ENCODE data around the gene ATP8A1.

Gene ATP8A1

DNA sequence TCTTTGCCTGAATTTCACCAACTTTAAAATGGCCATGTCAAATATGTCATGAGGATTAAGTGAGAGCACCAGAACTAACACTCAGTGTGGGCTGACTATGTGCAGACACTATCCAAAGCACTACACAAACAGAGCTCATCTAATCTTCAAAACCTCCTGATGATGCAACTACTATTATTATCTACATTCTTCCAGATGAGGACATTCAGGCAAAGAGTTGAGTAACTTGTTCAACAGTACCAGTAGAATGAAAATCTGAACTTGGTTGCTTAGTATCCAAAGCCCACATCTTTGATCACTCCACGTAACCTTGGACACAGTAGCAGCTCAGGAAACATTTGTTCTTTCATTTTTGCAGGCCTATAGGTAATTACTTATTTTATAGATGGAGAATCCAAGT lies 90.1 kb downstream of the ATP8A1 start:
- no peak for DNase-seq

DNA sequence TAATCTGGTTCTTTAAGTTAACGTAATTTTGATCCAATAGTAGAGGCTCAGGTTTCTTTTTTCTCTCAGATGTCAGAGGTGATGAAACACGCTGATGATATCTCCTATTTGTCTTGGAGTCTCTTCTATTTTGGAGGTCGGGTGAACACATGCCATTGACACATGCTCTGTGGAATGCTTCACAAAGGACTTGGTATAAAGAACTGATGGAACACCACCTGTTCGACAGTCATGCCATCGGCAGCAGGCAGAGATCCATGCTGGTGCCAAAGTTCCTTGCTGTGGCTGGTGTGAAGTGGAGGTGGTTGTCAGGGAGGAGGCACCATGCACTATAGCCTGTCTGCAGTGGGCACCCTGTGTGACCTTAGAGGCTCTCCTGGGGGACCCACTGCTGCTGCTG lies 94.9 kb downstream of the ATP8A1 start:
- no peak for DNase-seq

DNA sequence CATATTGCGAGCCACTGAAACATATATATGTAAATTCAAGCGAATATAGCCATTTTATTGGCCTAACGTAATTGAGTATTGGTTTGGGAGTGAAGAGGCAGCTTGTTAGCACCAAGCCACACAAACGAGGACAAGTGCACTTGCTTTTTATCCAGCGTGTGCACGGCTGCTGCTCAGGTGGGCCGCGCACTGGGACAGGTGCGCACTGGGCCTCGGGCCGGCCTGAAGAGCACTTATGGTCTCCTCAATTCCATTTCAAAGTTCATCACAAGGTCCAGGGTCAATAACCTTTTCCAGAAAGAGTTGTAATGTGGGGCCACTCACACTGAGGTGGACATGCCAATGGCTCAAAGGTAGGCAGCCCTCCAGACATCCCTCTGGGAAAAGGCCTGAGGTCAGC lies 95.9 kb downstream of the ATP8A1 start:
- no peak for DNase-seq

DNA sequence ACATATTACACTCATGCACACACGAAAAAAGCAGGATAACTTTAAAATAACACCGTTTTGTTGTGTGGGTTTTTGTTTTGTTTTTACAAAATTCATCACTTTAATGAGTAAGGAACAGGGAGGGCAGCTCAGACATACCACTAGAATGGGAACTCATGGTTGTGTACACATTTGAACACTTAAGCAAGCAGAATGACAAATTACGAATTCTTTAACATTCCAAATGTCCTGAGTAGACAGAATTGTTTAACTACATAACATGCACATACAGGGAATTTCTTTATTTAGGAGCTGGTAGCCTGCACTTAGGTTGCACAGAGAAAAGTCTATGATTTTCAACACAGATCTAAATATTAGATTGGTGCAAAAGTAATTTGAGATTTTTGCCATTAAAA lies 96.4 kb downstream of the ATP8A1 start:
- DNase-seq: no peak

DNA sequence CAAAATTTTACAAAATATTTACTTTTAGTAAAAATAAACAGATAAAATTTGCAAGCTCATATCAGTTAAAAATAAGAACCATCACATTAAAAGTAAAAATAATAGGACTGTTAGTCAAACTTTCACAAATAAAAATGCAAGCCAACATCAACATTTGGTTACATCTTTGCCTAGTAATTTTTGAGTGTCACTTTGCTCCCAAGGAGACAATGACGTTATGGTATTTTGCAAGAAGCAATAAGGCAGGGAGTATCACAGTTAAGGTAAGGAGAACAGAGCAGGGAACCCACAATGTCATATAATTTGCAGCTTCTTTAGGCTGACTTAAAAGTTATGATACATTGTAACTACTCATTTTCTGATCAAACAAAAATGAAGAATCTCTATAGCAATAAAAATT lies 98.7 kb downstream of the ATP8A1 start:
- DNase-seq: no peak

DNA sequence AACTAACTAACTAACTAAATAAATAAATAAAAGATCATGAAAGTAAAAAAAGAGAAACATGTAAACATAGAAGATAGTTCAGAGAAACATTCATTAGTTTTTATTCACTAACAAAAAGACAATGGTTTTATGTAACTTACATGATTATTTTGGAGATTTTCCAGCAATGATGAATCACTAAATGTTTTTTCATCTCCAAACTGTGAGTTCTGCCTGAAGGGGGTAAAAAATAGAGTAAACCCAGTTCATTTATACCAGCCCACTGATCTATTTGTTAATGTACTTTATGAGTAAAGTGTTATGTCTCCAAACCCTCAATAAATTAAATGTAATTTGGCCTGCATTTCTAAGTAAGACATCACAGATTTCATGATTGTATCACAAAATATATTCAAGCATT lies 101.1 kb downstream of the ATP8A1 start:
- DNase-seq: no peak

DNA sequence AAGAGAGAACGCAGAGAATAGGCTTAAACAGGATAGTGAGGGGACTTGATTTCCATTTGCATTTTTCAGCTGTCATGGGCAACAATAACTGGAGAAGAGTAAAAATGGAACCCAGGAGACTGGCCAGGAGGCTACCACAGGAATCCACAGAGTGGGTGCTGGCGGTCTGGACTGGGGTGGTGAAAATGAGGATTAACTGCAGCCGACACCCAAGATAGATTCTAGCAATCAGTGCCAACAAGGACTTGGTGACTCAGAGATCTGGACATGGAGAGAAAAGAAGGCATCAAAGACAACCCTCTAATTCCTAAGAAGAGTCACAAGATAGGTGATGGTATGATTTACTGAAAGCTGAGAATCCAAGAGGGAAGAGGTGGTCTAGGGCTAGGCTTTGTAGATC lies 102.8 kb downstream of the ATP8A1 start:
- DNase-seq: no peak

DNA sequence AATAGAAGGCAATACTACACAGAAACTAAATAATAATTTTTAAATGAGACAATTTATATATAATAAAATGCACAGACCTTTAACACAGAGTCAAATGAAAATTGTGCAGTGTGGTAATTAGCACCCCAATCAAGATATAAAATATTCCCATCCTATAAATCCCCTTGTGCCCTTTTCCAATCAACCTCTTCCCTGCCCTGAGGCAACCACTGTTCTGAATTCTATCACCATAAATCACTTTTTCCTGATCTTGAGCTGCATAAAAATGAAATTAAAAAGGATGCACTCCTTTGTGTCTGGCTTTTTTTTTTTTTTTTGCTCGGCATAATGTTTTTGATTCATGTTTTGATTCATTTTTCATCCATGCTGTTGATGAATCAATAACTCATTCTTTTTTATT lies 107.0 kb downstream of the ATP8A1 start:
- DNase-seq: no peak

DNA sequence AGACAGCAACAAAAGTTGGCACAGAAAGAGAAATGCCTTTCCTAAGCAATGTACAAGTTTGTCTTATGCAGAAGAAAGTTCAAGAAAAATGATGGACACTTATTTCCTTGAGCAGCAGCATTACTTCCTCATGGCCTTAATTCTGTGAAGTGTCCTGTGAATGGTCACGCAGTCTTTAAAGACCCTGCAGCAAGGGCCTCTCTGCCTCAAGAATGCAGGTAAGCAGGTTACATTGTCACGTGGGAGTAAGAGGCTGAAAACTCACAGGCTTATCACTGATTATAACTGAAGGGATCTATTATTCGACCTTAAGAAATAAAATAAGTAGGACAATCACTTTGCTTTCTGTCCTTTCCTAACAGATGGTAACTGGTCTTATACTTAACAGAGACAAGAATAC lies 109.1 kb downstream of the ATP8A1 start:
- DNase-seq: no peak

DNA sequence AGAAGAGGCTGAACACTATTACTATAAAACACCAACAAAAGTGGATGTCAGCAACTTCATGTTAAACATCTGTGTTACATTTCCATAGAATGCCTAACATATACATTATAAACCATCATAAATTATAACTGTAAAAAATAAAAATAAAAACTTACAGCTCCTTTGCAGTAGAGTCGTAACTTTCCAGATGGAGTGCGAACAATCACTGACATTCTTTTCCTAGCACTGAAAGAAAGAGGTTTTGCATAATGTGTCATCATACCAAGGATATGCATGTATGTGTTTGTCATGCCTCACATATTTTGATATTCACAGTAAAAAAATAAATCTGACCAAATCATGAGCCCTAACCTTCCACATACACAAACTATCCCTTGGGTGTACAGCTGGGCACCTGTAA lies 113.1 kb downstream of the ATP8A1 start:
- DNase-seq: no peak

DNA sequence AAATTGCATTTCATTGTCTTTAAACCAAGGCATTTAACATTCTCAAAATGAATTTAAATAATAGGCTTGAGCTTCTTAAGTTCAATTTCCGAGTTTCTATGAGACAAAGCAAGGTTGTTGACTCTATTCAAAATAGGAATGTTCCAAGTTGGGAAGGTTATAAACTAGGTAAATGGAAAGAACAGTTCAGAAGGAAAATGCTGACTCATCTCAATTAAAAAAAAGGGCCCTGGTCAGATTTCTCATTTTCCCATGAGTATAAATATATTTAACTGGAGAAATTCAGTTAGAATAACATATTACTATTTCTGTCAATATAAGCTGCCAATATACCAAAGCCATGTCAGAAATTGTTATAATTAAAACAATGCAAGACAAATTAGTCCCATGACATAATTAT lies 113.8 kb downstream of the ATP8A1 start:
- DNase-seq: no peak

DNA sequence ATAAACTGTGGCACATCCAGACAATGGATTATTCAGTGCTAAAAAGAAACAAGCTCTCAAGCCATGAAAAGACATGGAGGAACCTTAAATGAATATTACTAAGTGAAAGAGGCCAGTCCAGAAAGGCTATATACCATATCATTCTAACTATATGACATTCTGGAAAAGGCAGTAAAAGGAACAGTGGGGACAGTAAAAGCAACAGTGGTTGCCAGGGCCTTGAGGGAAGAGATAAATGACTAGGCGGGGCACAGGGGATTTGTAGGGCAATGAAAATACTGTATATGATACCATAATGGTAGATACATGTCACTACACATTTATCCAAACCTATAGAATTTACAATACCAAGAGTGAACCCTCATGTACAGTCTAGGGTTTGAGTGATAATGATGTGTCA lies 115.3 kb downstream of the ATP8A1 start:
- DNase-seq: no peak

DNA sequence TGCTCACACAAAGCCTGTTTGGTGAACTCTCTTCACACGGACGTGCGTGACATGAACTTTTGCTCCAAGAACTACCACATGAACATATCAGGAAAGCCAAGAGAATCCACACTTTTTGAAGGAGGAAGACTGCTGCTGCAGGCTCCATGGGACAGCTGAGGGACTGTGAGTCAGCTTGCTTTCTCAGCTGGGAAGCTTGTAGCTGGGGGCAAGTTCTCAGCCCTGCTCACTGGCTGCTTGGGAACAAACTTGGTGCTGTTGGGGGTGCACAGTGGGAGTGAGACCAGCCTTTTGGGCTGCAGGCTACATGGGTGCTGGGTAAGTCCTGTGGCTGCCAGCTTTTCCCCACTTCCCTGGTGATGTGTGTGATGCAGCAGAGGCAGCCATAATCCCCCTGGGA lies 123.9 kb downstream of the ATP8A1 start:
- DNase-seq: no peak

DNA sequence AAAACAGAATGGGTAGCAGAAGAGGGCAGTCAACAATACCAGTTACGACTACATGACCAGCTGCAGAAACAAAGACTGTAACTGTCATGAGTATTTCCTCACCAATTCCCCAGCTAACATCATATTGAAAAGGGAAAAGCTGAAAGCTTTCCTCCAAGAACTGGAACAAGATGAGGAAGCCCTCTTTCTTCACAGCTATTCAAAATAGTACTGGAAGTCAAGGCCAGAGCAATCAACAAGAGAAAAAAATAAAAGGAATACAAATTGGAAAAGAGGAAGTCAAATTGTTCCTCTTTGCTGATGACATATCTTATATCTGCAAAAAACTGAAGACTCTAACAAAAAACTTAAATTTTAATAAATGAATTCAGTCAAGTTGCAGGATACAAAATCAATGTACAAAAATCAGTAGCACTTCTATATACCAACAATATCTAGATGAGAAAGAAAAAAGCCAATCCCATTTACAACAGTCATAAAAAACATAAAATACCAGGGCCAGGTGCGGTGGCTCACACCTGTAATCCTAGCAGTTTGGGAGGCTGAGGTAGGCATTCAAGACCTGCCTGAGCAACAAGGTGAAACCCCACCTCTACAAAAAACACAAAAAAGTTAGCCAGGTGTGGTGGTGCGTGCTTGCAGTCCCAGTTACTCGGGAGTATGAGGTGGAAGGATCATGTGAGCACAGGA lies 125.4 kb downstream of the ATP8A1 start:
- DNase-seq: no peak

DNA sequence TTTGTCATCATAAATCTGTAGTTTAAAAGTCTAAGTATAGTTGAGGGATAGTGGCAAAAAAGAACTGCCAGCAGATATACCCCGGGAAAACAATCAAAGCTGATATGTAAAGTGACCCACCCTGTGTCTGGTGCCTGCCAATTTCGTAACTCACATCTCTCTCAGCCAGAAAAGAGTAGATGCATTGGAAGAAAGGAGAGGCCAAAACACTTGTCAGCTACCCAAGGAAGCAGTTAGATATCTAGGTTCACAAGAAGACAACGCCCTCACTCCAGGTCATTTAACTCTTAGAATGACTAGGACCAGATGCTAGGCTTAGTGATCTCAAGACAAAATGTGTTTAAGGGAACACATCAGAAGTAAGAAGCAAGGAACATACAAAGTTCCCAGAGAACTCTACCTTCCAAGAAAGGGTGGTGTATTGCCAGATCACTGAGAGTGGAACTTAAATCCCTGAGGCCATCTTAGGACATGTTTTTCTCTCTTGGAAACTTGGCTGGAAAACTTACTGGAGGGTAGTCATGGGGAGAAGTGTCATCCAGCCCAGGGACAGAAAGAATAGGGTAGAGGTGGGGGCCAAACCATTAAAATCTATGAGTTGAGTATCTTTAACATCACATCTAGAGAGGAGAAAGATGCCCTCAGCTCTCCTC lies 133.7 kb downstream of the ATP8A1 start:
- peak in 1 of 5 experiments; percentile 61 for DNase-seq

DNA sequence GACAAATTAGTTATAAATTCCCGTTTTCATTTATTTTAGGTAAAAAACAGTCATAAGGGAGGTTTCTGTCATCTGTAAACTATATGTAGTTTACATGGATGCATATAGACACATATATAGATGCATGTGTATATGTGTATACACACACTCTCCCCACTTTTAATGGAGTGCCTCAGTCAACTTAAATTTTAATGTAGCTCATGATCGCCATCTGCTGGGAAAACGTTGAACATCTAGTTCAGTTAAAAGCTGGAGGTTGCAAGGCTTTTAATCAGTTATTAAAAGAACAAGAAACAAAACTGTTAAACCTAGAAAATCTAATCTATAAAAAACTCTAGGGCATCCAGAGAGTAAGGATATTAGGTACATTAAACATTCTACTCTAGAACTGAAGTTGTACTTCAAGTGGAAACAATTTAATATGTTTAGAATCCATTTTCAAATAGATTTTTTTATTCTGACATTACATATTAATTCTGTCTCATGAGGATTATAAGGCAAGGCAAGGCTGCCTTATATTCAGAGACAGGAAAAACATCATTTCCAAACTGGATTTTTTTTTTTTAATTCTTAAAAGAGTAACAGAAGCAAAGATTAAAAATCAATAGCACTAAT lies 137.0 kb downstream of the ATP8A1 start:
- DNase-seq: peak in 1 of 5 experiments; percentile 60

DNA sequence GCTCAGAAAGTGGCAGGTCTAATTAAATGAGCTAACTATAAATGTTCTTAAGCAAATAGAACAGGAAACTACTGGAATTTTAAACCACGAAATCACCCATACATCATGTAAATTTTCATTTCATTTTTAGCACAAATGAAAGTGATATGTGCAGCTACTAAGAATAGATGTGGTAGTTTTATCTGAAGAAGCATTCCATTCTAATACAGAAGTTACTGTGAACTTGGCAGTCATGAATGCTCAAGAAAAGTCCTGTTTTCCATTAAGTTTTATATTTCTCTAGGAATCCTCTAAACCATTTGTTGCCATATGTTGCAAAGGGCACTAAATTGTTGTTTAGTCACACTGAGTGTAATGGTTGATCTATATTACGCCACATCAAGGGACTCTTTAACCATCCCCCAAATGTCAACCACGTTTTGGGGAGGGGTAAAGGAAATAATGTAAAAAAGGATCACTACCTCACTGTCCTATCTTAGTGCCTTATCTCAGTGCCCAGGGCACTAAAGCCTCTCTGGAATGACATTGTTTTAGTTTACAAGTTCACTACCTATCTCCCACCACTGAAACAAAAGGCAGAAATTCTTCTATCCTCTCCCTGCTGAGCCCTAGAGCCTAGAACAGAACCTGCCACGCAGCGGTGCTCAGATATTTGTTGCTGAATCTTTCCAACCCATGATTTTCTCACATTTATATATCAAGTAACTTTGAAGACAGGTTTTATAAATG lies 141.6 kb downstream of the ATP8A1 start:
- DNase-seq: no peak

DNA sequence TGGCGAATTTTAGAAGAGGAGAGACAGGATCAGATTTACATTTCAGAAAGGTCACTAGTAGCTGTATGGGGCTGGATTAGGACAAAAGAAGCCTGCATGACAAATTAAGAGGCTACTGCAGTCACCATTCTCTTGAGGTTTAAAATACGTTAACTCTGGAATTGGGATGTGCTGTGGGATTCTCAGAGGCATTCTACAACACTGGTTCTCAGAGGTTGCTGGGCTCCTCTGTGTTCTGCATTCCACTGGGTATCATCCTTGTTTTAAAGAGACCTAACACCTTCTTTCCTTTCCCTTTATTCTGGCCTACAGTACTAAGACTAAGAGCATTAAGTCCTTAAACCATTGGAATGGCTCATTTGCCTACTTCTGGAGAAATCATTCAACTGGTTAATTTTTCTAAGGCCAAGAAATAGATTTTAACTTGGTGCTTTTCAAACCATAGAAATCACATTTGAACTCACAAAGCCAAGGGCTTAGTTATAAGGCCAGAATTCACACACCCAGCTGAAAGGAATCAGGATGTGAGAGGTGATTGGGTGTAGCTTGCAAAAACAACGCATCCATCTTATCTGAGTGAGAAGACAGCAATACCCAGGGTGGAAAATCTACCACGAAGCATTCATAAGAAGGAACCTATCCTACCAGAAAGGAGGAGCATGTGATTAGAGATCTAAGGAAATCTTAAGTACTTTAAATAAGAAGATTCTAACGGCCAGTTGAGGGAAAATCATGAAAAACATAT lies 143.0 kb downstream of the ATP8A1 start:
- DNase-seq: no peak

DNA sequence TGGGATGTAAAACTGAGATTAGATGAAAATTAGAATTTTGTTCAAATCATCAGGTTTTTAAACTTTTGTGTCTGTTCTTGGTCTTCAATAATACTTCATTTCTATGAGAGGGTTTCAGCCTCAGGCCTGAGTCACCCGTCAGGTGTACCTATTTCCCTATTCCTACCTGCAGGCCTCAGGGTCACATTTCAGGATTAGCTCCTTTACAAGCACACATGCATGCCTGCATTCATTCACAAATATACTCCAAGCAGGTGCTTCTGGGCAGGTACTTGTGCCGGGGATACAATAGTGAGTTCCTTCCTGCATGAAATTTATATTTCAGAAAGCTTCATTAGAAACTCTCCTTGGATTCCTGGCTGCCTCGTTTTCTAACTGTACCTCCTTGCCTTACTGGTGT lies 144.7 kb downstream of the ATP8A1 start:
- no peak for DNase-seq

DNA sequence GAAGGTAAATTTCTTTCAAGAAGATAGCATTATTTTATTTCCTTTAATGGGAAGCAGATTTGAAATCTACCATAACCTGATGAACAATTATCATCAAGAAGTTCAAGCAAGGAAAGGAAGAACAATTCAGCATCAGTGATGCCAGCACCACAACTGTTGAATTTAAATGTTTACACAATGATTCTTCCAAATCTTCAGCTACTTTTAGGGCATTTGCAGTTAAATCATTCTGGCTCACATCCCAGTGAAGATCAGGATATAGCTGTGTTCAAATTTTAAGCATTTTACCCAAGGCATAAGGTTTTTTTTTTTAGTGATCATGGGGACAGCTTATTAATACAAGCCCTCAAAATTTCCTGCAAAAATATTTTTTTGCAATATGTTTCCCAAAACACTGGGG lies 146.7 kb downstream of the ATP8A1 start:
- no peak for DNase-seq

DNA sequence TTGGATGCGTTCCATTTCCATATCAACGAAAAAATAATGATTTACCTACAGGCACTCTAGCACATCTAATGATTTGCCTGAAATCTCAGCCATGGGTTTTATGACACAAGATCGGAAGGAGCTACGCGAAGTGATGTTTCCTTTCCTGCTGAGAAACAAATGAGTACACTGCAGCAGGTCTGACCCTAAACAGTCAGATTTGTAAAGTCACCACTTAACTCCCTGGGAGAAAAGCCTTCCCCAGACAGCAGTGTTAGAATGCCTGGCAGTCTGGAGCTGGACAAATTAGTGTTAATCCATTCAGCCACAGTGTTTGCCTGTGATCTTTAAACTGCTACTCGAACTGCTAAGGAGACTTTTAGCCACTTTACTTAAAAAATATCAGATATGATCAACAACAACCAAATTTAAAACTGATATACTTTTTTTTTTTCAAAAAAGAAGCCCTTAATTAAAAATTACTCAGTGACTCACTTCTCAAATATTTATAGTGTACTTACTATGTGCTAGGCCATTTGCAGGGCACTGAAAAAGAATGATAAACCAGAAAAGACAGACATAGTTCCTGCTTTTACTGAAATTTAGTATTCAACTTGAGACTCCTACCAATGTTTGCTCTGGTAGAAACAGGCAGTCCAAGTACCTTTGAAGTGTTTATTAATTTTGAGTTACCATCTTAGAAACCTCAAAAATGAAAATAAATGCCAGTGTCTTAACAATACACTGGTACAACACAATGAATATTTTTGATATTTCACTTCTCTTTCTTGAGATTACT lies 155.1 kb downstream of the ATP8A1 start:
- DNase-seq: no peak

DNA sequence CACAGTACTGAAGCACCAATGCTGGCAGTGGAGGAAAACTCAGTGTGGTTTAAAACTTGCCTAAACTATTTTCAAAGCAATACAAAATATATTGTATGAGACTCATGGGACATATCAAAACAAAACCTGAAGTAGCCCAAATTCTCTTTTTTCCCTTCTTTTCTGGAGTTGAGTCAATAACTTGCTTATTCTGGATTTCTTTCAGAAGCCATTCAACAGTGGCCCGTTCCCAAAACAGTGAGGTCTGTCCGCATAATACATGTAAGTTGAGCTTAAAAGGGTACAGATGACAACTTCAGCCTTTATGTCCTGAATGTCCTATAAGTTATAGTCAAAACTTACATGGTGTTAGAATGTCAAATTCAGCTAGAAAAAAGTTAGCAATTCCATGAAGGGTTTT lies 158.9 kb downstream of the ATP8A1 start:
- DNase-seq: no peak
